GM23338 (cell line): ENCODE data around the gene ANXA6.

Source experiments
- CTCF ChIP-seq, 2 experiments: fragments of 200-600 bp in 1 of 2; sonication (generic) in 1 of 2; conservative IDR thresholded peaks; 2 replicates each; pipeline versions ENCODE4 v1.5.1 to v1.6.1; 2016 to 2017; ENCODE audit warnings: antibody characterized with exemption in 2 of 2, low read depth in 2 of 2, mild to moderate bottlenecking in 2 of 2, moderate library complexity in 1 of 2
- POLR2AphosphoS5 ChIP-seq: IDR thresholded peaks from 2 replicates; pipeline ENCODE4 v1.6.1; 2016; ENCODE audit warnings: antibody characterized with exemption, low read depth
- REST ChIP-seq: IDR thresholded peaks from one replicate; pipeline ENCODE4 v1.6.1; 2018; ENCODE audit warnings: antibody characterized with exemption; ENCODE audit not compliant: unreplicated experiment

GRCh38 chr5:151092762-151093161 is 64.8 kb downstream of the ANXA6 start:
- TF ChIP-seq CTCF (conservative IDR thresholded peaks at IDR 0.05; ENCODE audit: low read depth in 2 of 2) = no peak
- TF ChIP-seq POLR2AphosphoS5 = no peak
- TF ChIP-seq REST = no peak
